NCI-H146 treated with DMSO at 0.1 percent for 48 hours (cell line): ENCODE measurements around the gene NLRC3.

Experiments used
- DNase-seq: peaks from one replicate; lab custom pipeline; 2025; ENCODE audit not compliant: unreplicated experiment; lab: John Stamatoyannopoulos, UW

Gene NLRC3

GRCh38 chr16:3550851-3551847 lies 26.1 kb downstream of the NLRC3 start:
- DNase-seq, result no peak

DNA sequence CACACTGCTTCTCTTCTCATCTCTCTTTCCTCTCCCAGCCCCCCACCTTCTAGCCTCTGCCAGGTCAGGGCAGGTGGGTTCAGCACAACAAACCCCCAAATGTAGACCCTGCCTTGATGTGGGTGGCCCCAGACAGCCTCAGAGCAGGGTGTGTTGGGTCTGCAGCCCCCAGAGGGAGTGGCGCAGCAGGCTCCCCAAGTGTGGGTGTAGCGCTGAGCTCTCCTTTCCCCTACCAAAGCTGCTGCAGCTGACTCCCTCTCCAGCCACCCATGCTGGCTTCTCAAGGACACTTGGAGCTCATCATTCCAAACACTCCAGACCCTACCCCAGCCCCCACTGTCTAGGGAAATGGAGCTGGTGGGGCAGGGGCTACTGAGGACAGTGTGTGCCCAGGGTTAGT lies 27.3 kb downstream of the NLRC3 start:
- DNase-seq, result no peak

DNA sequence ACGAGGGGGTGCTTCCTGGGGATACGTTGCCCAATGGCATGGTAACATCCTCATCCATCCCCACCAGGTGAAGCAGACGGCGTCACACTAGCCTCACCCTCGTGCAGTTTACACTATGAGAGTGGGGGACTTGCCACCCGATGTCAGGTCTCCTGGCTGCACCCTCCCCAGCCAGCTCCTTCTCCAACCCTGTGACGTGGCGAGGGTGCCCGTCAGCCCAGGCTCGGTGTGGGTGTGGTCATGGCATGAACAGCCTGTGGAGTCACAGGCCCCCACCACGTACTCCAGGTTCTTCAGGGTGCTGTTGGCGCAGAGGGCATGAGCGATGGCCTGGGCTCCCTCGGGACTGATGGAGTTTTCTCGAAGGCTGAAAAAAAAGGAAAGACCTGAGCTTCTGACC lies 28.3 kb downstream of the NLRC3 start:
- no peak for DNase-seq

DNA sequence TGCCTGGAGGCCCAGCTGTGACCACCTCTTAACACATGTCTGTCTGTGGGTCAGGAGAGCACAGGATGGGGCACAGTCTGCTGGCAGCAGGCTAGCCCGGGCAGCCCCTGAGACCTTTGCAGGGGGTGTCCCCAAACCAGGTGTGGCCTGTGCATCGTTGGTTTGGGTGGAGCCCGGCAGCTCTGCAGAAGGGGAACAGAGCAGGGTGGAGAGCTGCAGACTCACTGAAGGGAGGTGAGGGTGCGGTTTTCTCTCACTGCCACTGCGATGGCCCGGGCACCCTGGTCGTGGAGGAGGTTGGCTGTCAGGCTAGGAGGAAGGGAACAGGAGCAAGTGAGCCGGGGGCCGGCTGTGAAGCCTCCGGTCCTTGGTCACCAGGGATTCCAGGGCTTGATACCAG lies 28.8 kb downstream of the NLRC3 start:
- no peak for DNase-seq

DNA sequence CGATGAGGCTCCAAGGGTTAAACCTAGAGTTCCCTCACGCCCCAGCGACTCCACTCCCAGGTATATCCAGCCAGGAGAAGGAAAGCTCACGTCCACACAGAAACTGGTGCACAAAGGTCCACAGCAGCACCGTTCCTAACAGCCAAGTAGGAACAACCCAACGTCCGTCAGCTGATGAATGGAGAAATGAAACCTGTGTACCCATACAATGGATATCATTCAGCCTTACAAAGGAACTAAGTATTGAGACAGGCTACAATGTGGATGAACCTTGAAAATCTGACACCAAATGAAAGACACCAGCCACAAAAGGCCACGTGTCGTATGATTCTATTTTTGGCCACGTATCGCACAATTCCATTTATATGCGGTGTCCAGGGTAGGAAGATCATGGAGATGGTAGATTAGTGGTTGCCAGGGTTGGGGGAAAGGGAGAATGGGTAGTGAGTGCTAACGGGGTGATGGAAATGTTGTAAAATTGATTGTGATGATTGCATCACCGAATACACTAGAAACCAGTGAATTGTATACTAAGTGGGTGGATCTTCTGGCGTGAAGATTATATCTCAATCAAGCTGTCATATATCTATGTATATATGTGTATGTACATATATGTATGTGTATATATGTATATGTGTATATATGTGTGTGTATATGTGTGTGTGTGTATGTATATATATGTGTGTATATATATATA lies 30.1 kb downstream of the NLRC3 start:
- DNase-seq, result no peak

GRCh38 chr16:3542601-3543373 lies 34.4 kb downstream of the NLRC3 start:
- no peak for DNase-seq

- DNase-seq, result no peak
Measured at GRCh38 chr16:3541527-3542155, 35.6 kb downstream of the NLRC3 start.

DNA sequence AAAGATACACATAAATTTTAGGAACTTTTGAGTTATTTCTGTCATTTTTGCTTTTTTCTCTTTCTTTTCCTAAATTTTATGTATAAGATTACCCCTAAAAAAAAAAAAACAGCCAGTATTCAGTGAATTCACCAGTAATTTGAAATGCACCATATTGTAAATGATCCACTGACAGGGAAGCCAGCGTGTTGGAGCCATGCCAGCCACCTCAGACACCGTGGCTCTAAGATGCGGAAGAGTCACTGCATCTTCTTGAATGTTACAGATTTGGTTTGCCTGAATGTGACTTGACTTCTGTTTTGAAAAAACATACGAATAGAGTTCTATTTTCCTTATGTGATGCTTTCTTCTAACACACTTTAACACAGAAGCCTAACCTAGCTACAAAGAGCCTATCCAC lies 39.0 kb downstream of the NLRC3 start:
- no peak for DNase-seq

- no peak for DNase-seq
Measured at GRCh38 chr16:3536851-3537250, 40.4 kb downstream of the NLRC3 start.

DNA sequence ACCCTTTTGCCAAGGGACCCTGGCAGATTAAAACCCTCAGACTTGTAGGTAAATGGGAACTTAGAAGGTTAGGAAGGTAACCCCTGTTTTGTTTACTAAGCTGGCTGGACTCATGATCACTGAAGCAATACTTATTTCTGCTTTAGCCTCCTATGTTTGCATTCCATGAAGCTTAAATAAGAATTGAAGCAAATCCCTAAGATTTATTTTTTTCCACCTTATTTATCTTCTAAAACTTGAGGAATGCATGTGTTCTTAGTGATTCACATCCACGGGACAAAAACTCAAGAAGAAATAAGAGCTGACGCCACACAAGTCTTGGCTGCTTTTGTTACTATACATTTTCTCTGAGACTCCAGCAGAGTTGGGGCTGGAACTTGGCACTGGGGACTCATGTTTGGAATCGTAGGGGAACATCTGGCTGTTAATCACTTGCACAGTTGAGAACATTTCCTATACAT lies 40.9 kb downstream of the NLRC3 start:
- DNase-seq, result no peak

GRCh38 chr16:3534126-3534525 lies 43.1 kb downstream of the NLRC3 start:
- DNase-seq, result no peak

GRCh38 chr16:3532741-3533140 lies 44.5 kb downstream of the NLRC3 start:
- DNase-seq, result no peak

- DNase-seq, result no peak
Measured at GRCh38 chr16:3530371-3530914, 46.8 kb downstream of the NLRC3 start.

GRCh38 chr16:3529175-3529574 lies 48.0 kb downstream of the NLRC3 start:
- no peak for DNase-seq

- DNase-seq, result no peak
Measured at GRCh38 chr16:3528406-3528805, 48.8 kb downstream of the NLRC3 start.

DNA sequence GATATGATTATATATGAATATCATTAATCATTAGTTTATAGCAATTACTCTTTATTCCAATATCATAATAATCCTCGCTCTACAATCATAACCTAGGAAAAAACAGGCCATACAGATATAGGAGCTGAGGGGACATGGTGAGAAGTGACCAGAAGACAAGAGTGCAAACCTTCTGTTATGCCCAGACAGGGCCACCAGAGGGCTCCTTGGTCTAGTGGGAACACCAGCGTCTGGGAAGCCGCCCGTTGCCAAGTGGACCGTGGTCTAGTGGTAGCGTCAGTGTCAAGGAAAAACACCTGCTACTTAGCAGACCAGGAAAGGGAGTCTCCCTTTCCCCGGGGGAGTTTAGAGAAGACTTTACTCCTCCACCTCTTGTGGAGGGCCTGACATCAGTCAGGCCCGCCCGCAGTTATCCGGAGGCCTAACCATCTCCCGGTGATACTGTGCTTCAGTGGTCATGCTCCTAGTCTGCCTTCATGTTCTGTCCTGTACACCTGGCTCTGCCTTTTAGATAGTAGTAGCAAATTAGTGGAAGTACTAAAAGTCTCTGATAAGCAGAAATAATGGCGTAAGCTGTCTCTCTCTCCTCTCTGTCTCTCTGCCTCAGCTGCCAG lies 49.9 kb downstream of the NLRC3 start:
- peak; percentile 5 for DNase-seq

DNA sequence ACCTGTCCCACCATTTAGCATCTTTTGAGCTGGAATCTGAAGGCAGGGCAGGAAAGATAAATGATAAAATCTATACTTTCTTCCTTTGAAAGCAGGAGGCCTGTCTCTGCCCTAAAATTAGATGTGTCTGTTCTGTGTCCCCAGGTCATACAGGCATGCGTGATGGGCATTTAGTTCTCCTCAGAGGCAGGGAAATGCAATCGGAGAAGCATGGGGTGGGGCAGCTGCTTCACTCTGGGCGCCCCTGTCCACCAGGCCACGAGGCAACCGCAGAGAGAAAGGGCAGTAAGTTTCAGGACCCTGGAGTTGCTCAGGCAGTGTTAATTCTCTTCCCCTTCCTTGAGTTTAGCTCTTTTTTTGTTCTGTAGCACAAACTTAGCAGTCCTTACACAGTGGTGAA lies 51.3 kb downstream of the NLRC3 start:
- no peak for DNase-seq

DNA sequence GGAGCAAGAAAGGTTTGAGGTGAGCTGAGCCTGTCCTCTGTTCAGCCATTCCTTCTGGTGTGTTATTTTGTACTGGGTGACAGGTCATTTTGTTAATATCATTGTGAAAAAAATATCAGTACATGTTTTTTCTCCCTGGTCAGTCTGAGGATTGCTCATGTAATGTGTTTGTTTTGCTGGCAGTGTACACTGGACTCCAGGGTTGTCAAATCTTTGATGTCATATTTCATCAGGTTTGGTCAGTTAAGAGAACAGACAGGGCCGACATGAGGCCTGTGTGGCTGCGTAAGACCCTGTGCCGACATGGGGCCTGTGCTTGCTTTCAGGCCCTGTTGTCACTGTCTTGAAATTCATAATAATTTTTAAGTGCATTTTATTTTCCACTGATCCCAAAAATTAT lies 53.9 kb downstream of the NLRC3 start:
- no peak for DNase-seq

DNA sequence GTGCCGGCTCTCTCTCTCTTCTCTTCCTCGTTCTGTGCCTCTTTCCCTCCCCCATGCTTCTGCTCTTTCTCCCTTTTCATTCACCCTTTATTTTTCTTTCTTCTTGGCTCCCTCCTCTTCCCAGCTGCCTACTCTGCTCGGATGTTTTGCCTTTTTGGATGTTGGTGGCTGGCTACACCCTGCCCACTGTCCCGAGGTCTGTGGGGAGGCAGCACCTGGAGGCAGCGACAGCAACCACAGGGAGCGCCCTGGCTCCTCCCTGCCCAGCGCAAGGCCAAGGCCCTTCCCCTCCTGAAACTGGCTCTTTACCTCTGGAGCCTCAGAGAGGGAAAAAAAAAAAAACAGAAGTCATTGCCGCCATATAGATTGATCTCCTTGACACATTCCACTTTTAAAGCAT lies 56.4 kb downstream of the NLRC3 start:
- no peak for DNase-seq

DNA sequence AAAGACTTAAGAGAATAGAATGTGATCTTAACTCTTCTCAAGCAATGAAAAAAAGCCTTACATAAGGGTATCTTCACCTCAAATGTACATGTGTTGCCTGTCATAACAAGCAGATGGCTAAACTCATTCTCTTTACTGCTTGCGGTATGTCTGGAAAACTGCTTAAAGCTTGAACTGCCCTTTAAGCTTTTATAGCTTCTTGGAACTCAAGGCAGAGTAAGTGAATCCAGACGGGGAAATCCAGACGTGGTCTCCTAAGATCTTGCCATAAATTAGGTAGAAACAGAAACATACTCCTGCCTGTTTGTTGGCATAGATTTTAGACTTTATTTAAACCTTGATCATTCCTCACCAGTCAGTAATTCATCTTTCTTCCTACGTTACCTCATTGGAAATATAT lies 56.8 kb downstream of the NLRC3 start:
- DNase-seq, result no peak
